ENCODE measurements around the gene ABCA10. TPM values are rescaled to one million over a fixed set of nuclear protein-coding genes. Genes with fewer than 3 reads are reported as not detected.

Gene ABCA10
- total RNA-seq, 1 experiment from 2014 or later, result not detected

GRCh38 chr17:69213059-69213813 lies 15.4 kb downstream of the ABCA10 start (continued):
- TF ChIP-seq MLX (CRISPR knock-in tag; IDR thresholded peaks at IDR 0.05) (no peak), STAT6 (CRISPR knock-in tag; conservative IDR thresholded peaks at IDR 0.05; ENCODE audit: low read depth) (no peak)

- Mint-ChIP-seq H3K9me3 (peaks cover 18% of the 10 kb centered on the region), H3K36me3 (peaks cover 6% of the 10 kb centered on the region; the same call in 1 of the 2 replicates), H3K4me3 (no peak overlapping the region), H3K27ac (no peak overlapping the region), H3K4me1 (peaks cover 10% of the 10 kb centered on the region), H3K27me3 (ENCODE audit: low read depth) (no peaks in the 10 kb centered on the region)
- TF ChIP-seq NFATC4 (CRISPR knock-in tag; IDR thresholded peaks at IDR 0.05), result no peak
- TF ChIP-seq GABPB1 (CRISPR knock-in tag; IDR thresholded peaks at IDR 0.05), result no peak
- TF ChIP-seq ZNF396 (CRISPR knock-in tag; IDR thresholded peaks at IDR 0.05; ENCODE audit: borderline replicate concordance), result no peak
- TF ChIP-seq JAZF1 (CRISPR knock-in tag; IDR thresholded peaks at IDR 0.05), result no peak
- TF ChIP-seq ELF4 (CRISPR knock-in tag; IDR thresholded peaks at IDR 0.05; ENCODE audit: low read depth), result no peak
- no peak for TF ChIP-seq SMAD3 (CRISPR knock-in tag; IDR thresholded peaks at IDR 0.05; ENCODE audit: borderline replicate concordance)
- no peak for TF ChIP-seq ZBTB21 (CRISPR knock-in tag; IDR thresholded peaks at IDR 0.05; ENCODE audit: borderline replicate concordance)
- no peak for TF ChIP-seq TEAD4 (CRISPR knock-in tag; IDR thresholded peaks at IDR 0.05)
- no peak for TF ChIP-seq MAX (CRISPR knock-in tag; IDR thresholded peaks at IDR 0.05)
- TF ChIP-seq JUN (CRISPR knock-in tag; IDR thresholded peaks at IDR 0.05), result no peak
- no peak for TF ChIP-seq MLX (CRISPR knock-in tag; IDR thresholded peaks at IDR 0.05)
- TF ChIP-seq, protein P1, sequence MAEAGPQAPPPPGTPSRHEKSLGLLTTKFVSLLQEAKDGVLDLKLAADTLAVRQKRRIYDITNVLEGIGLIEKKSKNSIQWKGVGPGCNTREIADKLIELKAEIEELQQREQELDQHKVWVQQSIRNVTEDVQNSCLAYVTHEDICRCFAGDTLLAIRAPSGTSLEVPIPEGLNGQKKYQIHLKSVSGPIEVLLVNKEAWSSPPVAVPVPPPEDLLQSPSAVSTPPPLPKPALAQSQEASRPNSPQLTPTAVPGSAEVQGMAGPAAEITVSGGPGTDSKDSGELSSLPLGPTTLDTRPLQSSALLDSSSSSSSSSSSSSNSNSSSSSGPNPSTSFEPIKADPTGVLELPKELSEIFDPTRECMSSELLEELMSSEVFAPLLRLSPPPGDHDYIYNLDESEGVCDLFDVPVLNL (CRISPR knock-in tag; IDR thresholded peaks at IDR 0.05; ENCODE audit: borderline replicate concordance, low read depth), result no peak
- no peak for TF ChIP-seq HMGA2 (CRISPR knock-in tag; IDR thresholded peaks at IDR 0.05)
- TF ChIP-seq ZNF317 (CRISPR knock-in tag; IDR thresholded peaks at IDR 0.05; ENCODE audit: borderline replicate concordance, low read depth), result no peak
- TF ChIP-seq MYBL2 (CRISPR knock-in tag; IDR thresholded peaks at IDR 0.05), result no peak
- TF ChIP-seq PREB (CRISPR knock-in tag; IDR thresholded peaks at IDR 0.05; ENCODE audit: borderline replicate concordance), result no peak
- TF ChIP-seq, protein P2, sequence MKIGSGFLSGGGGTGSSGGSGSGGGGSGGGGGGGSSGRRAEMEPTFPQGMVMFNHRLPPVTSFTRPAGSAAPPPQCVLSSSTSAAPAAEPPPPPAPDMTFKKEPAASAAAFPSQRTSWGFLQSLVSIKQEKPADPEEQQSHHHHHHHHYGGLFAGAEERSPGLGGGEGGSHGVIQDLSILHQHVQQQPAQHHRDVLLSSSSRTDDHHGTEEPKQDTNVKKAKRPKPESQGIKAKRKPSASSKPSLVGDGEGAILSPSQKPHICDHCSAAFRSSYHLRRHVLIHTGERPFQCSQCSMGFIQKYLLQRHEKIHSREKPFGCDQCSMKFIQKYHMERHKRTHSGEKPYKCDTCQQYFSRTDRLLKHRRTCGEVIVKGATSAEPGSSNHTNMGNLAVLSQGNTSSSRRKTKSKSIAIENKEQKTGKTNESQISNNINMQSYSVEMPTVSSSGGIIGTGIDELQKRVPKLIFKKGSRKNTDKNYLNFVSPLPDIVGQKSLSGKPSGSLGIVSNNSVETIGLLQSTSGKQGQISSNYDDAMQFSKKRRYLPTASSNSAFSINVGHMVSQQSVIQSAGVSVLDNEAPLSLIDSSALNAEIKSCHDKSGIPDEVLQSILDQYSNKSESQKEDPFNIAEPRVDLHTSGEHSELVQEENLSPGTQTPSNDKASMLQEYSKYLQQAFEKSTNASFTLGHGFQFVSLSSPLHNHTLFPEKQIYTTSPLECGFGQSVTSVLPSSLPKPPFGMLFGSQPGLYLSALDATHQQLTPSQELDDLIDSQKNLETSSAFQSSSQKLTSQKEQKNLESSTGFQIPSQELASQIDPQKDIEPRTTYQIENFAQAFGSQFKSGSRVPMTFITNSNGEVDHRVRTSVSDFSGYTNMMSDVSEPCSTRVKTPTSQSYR (CRISPR knock-in tag; IDR thresholded peaks at IDR 0.05), result no peak
- no peak for TF ChIP-seq E2F1 (CRISPR knock-in tag; IDR thresholded peaks at IDR 0.05)
- TF ChIP-seq, protein P3, sequence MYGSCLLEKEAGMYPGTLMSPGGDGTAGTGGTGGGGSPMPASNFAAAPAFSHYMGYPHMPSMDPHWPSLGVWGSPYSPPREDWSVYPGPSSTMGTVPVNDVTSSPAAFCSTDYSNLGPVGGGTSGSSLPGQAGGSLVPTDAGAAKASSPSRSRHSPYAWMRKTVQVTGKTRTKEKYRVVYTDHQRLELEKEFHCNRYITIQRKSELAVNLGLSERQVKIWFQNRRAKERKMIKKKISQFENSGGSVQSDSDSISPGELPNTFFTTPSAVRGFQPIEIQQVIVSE (CRISPR knock-in tag; IDR thresholded peaks at IDR 0.05; ENCODE audit: borderline replicate concordance), result no peak
- TF ChIP-seq NR3C1 (CRISPR knock-in tag; conservative IDR thresholded peaks at IDR 0.05; ENCODE audit: low read depth), result no peak
- ChIA-PET CTCF (no interaction called here), POLR2A (no interaction called here)
- DNase-seq (ENCODE audit: low spot score) (no peak), ATAC-seq (no peak)
Observed at GRCh38 chr17:69208640-69209039, 20.0 kb downstream of the ABCA10 start.
